Measurements from ENCODE around the gene TREM1. TPM values are rescaled to one million over a fixed set of nuclear protein-coding genes. Genes with fewer than 3 reads are reported as not detected.

The TREM1 gene
- total RNA-seq, 6 donors from 2014 or later: 52.8 to 168 (median 115) TPM

- 87 to 94% methylated on average over 4 to 5 of the region's 5 CpGs for WGBS, 2 donors
- H3K36me3 ChIP-seq: no peaks in the 10 kb centered on the region
- no peak overlapping the region for H3K4me3 ChIP-seq
- TF ChIP-seq EP300 (IDR thresholded peaks at IDR 0.05): no peak
- no peak for TF ChIP-seq POLR2A (IDR thresholded peaks at IDR 0.05)
- TF ChIP-seq, protein P1, sequence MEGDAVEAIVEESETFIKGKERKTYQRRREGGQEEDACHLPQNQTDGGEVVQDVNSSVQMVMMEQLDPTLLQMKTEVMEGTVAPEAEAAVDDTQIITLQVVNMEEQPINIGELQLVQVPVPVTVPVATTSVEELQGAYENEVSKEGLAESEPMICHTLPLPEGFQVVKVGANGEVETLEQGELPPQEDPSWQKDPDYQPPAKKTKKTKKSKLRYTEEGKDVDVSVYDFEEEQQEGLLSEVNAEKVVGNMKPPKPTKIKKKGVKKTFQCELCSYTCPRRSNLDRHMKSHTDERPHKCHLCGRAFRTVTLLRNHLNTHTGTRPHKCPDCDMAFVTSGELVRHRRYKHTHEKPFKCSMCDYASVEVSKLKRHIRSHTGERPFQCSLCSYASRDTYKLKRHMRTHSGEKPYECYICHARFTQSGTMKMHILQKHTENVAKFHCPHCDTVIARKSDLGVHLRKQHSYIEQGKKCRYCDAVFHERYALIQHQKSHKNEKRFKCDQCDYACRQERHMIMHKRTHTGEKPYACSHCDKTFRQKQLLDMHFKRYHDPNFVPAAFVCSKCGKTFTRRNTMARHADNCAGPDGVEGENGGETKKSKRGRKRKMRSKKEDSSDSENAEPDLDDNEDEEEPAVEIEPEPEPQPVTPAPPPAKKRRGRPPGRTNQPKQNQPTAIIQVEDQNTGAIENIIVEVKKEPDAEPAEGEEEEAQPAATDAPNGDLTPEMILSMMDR (IDR thresholded peaks at IDR 0.05): no peak
- TF ChIP-seq POLR2AphosphoS5 (IDR thresholded peaks at IDR 0.05): no peak
- peaks cover under 1 to 7% (median 5%) of the 10 kb centered on the region in 4 donors for H3K4me1 ChIP-seq
- DNase-seq: peak in 1 of 2 donors; percentile 19
- no peaks in the 10 kb centered on the region for H3K27me3 ChIP-seq
- no peaks in the 10 kb centered on the region for H3K9me3 ChIP-seq
- no peak for ATAC-seq (ENCODE audit: low FRiP score in 2 of 2)
- peak overlapping the region in 2 of 4 donors; percentile 72 to 82 for H3K27ac ChIP-seq
Observed at GRCh38 chr6:41273714-41274113, 12.8 kb downstream of the TREM1 start.

DNA sequence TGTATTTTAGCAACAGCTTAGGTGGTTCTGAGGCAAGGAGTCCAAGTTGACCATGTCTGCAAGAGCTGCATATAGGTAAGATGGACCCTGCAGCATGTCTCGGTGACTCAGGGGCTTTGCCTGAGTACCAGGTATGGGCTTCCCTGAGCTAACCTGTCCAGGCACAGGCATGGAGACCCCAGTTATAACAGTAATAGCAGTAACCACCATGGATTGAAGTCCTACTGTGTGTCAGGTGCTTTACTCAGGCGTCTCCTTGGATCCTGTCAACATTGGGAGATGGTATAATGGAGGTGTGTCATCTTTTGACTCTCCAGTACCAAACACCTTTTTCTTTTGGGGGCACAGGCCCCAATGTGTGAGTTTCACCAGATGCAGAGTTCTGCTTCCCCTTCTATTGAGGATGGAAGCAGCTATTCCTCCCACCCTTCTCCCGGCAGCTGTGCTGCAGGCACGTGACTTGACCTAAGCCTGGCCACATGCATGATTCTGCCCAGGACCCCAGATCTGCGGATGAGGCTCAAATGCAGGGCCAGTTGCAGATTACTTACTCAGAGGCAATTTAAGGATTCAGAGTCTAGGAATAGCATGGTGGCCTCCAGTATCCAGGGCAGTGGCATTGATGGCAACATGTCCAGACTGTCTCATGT is 13.8 kb downstream of the TREM1 start:
- H3K4me1 ChIP-seq: peaks cover 0 to 5% (median 2%) of the 10 kb centered on the region in 4 donors
- H3K36me3 ChIP-seq: no peaks in the 10 kb centered on the region
- no peak for TF ChIP-seq POLR2A (IDR thresholded peaks at IDR 0.05)
- TF ChIP-seq, protein P1 (IDR thresholded peaks at IDR 0.05): no peak
- TF ChIP-seq POLR2AphosphoS5 (IDR thresholded peaks at IDR 0.05): no peak
- TF ChIP-seq EP300 (IDR thresholded peaks at IDR 0.05): no peak
- ATAC-seq (ENCODE audit: low FRiP score in 2 of 2): no peak
- no peaks in the 10 kb centered on the region for H3K27me3 ChIP-seq
- H3K4me3 ChIP-seq: no peak overlapping the region
- no peak for DNase-seq
- WGBS, 2 donors: 86% methylated on average over 4 to 5 of the region's 5 CpGs
- peak overlapping the region; percentile 72 to 82 (median 74) for H3K27ac ChIP-seq
- no peaks in the 10 kb centered on the region for H3K9me3 ChIP-seq

GRCh38 chr6:41271901-41272395 is 14.5 kb downstream of the TREM1 start:
- H3K4me3 ChIP-seq: peak overlapping the region in 1 of 4 donors; percentile 16
- H3K27ac ChIP-seq: peak overlapping the region; percentile 72 to 82 (median 74)
- H3K36me3 ChIP-seq: no peaks in the 10 kb centered on the region
- H3K27me3 ChIP-seq: no peaks in the 10 kb centered on the region
- TF ChIP-seq POLR2A (IDR thresholded peaks at IDR 0.05) (peak in 1 of 4 donors; percentile 57), EP300 (IDR thresholded peaks at IDR 0.05) (peak in 1 of 4 donors; percentile 49), POLR2AphosphoS5 (IDR thresholded peaks at IDR 0.05) (peak; percentile 71 to 85)
- TF ChIP-seq, protein P1 (IDR thresholded peaks at IDR 0.05): no peak
- WGBS, 2 donors: 51 to 52% methylated on average over 7 of the region's 7 CpGs
- no peaks in the 10 kb centered on the region for H3K9me3 ChIP-seq
- H3K4me1 ChIP-seq: peaks cover 0 to 4% (median 0%) of the 10 kb centered on the region in 4 donors
- ATAC-seq (ENCODE audit: low FRiP score in 2 of 2) (peak; percentile 82 to 84), DNase-seq (peak; percentile 25 to 87)

GRCh38 chr6:41269716-41270115 is 16.8 kb downstream of the TREM1 start:
- 84 to 87% methylated on average over 4 of the region's 4 CpGs for WGBS, 2 donors
- DNase-seq: no peak
- no peaks in the 10 kb centered on the region for H3K36me3 ChIP-seq
- no peaks in the 10 kb centered on the region for H3K27me3 ChIP-seq
- TF ChIP-seq, protein P1 (IDR thresholded peaks at IDR 0.05): no peak
- TF ChIP-seq POLR2A (IDR thresholded peaks at IDR 0.05) (no peak), POLR2AphosphoS5 (IDR thresholded peaks at IDR 0.05) (no peak), EP300 (IDR thresholded peaks at IDR 0.05) (no peak)
- H3K9me3 ChIP-seq: no peaks in the 10 kb centered on the region
- ATAC-seq (ENCODE audit: low FRiP score in 2 of 2): no peak
- peaks cover 0 to 4% (median 0%) of the 10 kb centered on the region in 4 donors for H3K4me1 ChIP-seq
- no peak overlapping the region for H3K4me3 ChIP-seq
- peak overlapping the region in 1 of 4 donors; percentile 9 for H3K27ac ChIP-seq

Data from upper lobe of left lung (tissue), 6 donors.